ENCODE data around the gene FN3K. TPM values are rescaled to one million over a fixed set of nuclear protein-coding genes. Genes with fewer than 3 reads are reported as not detected.

Gene FN3K
- total and polyA plus RNA-seq, 2 of the 13 experiments (the other 11 are each of a cell fraction or from before 2014, with no cell fraction given): 3.5 to 12.2 TPM

- TF ChIP-seq FIP1L1 (IDR thresholded peaks at IDR 0.05; ENCODE audit: borderline replicate concordance, insufficient read depth, low read depth, low read length): no peak
- TF ChIP-seq RFXAP (CRISPR knock-in tag; IDR thresholded peaks at IDR 0.05; ENCODE audit: borderline replicate concordance): peak; percentile 99
- TF ChIP-seq SMC3 (IDR thresholded peaks at IDR 0.05; ENCODE audit: low read length): no peak
- TF ChIP-seq ZBTB34 (CRISPR knock-in tag; IDR thresholded peaks at IDR 0.05): no peak
- no peak for TF ChIP-seq HDAC6 (IDR thresholded peaks at IDR 0.05; ENCODE audit: low read depth, low read length)
- TF ChIP-seq MAFG (CRISPR knock-in tag; IDR thresholded peaks at IDR 0.05): no peak
- TF ChIP-seq ZNF598 (CRISPR knock-in tag; IDR thresholded peaks at IDR 0.05; ENCODE audit: borderline replicate concordance): no peak
- no peak for TF ChIP-seq ZFP90 (CRISPR knock-in tag; IDR thresholded peaks at IDR 0.05; ENCODE audit: borderline replicate concordance)
- no peak for TF ChIP-seq NFIC (IDR thresholded peaks at IDR 0.05; ENCODE audit: low read length)
- TF ChIP-seq ZNF468 (CRISPR knock-in tag; IDR thresholded peaks at IDR 0.05): no peak
- TF ChIP-seq TFDP1 (CRISPR knock-in tag; IDR thresholded peaks at IDR 0.05; ENCODE audit: borderline replicate concordance): no peak; the same call in 1 of the 2 replicates
- TF ChIP-seq HNF4G (IDR thresholded peaks at IDR 0.05; ENCODE audit: borderline replicate concordance, low read depth, low read length): no peak
- TF ChIP-seq HNF4G (CRISPR knock-in tag; IDR thresholded peaks at IDR 0.05; ENCODE audit: borderline replicate concordance, low read depth): no peak
- no peak for TF ChIP-seq ZMYM2 (CRISPR knock-in tag; IDR thresholded peaks at IDR 0.05)
- peak; percentile 68 for TF ChIP-seq RFX1 (IDR thresholded peaks at IDR 0.05)
- TF ChIP-seq MXD1 (CRISPR knock-in tag; IDR thresholded peaks at IDR 0.05): 0 out of 2 replicates have a peak, but pooled peaks have one; percentile 9
- TF ChIP-seq ZFP41 (CRISPR knock-in tag; IDR thresholded peaks at IDR 0.05; ENCODE audit: borderline replicate concordance): no peak
- TF ChIP-seq ZNF432 (CRISPR knock-in tag; IDR thresholded peaks at IDR 0.05; ENCODE audit: borderline replicate concordance): no peak
- no peak for TF ChIP-seq ZNF256 (CRISPR knock-in tag; conservative IDR thresholded peaks at IDR 0.05)
- no peak for TF ChIP-seq ZNF75D (CRISPR knock-in tag; IDR thresholded peaks at IDR 0.05; ENCODE audit: borderline replicate concordance)
- TF ChIP-seq ZNF20 (CRISPR knock-in tag; IDR thresholded peaks at IDR 0.05): no peak
- no peak for TF ChIP-seq ZNF414 (CRISPR knock-in tag; IDR thresholded peaks at IDR 0.05)
- TF ChIP-seq HNRNPUL1 (IDR thresholded peaks at IDR 0.05; ENCODE audit: low read depth, low read length): no peak
- no peak for TF ChIP-seq ZFP82 (CRISPR knock-in tag; IDR thresholded peaks at IDR 0.05; ENCODE audit: borderline replicate concordance)
- no peak for TF ChIP-seq SIN3B (IDR thresholded peaks at IDR 0.05; ENCODE audit: low read length)
- TF ChIP-seq SMAD9 (CRISPR knock-in tag; IDR thresholded peaks at IDR 0.05): no peak
Observed at GRCh38 chr17:82698065-82698973, 37.1 kb upstream of the FN3K start, which contains the start of gene RAB40B (continued).
